ENCODE measurements around the gene PRAME.

DNA sequence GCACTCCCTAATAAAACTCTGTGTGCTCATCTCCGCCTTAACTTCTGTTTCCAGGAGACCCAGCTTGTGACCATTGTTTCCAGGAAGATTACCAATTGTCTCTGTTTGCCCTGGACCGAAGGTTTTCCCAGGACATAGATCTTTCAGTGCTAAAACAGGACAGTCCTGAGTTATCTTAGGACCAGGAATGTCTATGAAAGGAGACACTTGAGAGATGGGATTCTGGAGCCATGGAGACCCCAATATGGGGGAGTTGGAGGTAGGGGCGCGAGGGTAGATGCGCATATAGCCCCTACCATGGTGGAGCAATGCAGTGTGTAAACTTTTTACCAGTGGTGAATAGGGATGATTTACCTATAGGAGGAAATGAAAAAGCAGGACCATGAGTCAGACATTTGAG is 10.2 kb upstream of the PRAME start:
- TF ChIP-seq CTCF (IDR thresholded peaks at IDR 0.05; ENCODE audit: low read depth, low read length) (no peak), EZH2phosphoT487 (IDR thresholded peaks at IDR 0.05; ENCODE audit: low read depth) (no peak)
